K562 (cell line): ENCODE data around the gene SOX6. TPM values are rescaled to one million over a fixed set of nuclear protein-coding genes. Genes with fewer than 3 reads are reported as not detected.

ENCODE experiments used
- C11orf30 ChIP-seq: fragments of 450-650 bp; IDR thresholded peaks from 2 replicates; pipeline ENCODE4 v1.6.1; 2016; ENCODE audit warnings: low read depth, mild to moderate bottlenecking
- EGR1 ChIP-seq: fragments of 450-650 bp; conservative IDR thresholded peaks from 2 replicates; pipeline ENCODE4 v1.6.1; 2017; ENCODE audit warnings: mild to moderate bottlenecking
- FUS ChIP-seq: fragments of 200-400 bp; formaldehyde crosslinking; optimal IDR thresholded peaks from 2 replicates; pipeline ENCODE3; 2017; ENCODE audit warnings: low read depth, low read length
- KAT7 ChIP-seq: sonication (generic); formaldehyde crosslinking; IDR thresholded peaks from 2 replicates; pipeline ENCODE4 v1.8.0; 2022; ENCODE audit warnings: missing genetic modification reagents, mild to moderate bottlenecking, borderline replicate concordance
- MXI1 ChIP-seq: IDR thresholded peaks from 2 replicates; pipeline ENCODE4 v1.6.1; 2011; ENCODE audit warnings: low read depth, mild to moderate bottlenecking, improper control_type of control experiment, low read length
- SMARCC2 ChIP-seq: fragments of 450-650 bp; IDR thresholded peaks from 2 replicates; pipeline ENCODE4 v1.6.1; 2017; ENCODE audit warnings: antibody characterized with exemption, moderate library complexity, mild to moderate bottlenecking, low read depth
- THRAP3 ChIP-seq: fragments of 450-650 bp; IDR thresholded peaks from 2 replicates; pipeline ENCODE4 v1.6.1; 2016; ENCODE audit warnings: mild to moderate bottlenecking, inconsistent platforms, borderline replicate concordance
- ZNF316 ChIP-seq: fragments of 450-650 bp; IDR thresholded peaks from 2 replicates; pipeline ENCODE4 v1.6.1; 2016
- polyA plus RNA-seq, 8 experiments: library from polyadenylated mRNA; depleted of rRNA in 4 of 8; stranded (reverse) in 5 of 8; unstranded in 3 of 8; fragments of >200 nt; fragmentation: Nextera tagmentation in 2 of 8; fragmentation: Illumina TruSeq in 1 of 8; extraction: Ambion mirVana in 2 of 8; extraction: Trizol in 1 of 8; gene quantifications; 2 replicates each; pipeline versions ENCODE4 v1.2.1 to v1.2.3, GENCODE V29; 2011 to 2014; ENCODE audit warnings: inconsistent platforms in 1 of 8, missing spikeins in 1 of 8
- total RNA-seq, 7 experiments: library from RNA; depleted of rRNA in 6 of 7; stranded (reverse); fragments of >200 nt in 6 of 7; fragmentation: Illumina TruSeq in 2 of 7; extraction: Trizol in 2 of 7; gene quantifications; 2 replicates each; pipeline versions ENCODE4 v1.2.1 to v1.2.3, GENCODE V29; 2011 to 2021; ENCODE audit warnings: low replicate concordance in 1 of 7
- TF ChIP-seq, protein P1 (sequence below): fragments of 450-650 bp; IDR thresholded peaks from 2 replicates; pipeline ENCODE4 v1.6.1; 2018; ENCODE audit warnings: mild to moderate bottlenecking, low read depth; ENCODE audit not compliant: partially characterized antibody
- TF ChIP-seq, protein P2 (sequence below): fragments of 200-800 bp; sonication (Bioruptor generic); IDR thresholded peaks from 2 replicates; pipeline ENCODE4 v1.6.1; 2017; ENCODE audit warnings: missing genetic modification characterization, missing compliant biosample characterization

Gene SOX6
- total and polyA plus RNA-seq, 9 of the 15 experiments (the other 6 are each of a cell fraction or from before 2014, with no cell fraction given), result 0.89 to 8.7 (median 5.7) TPM

DNA sequence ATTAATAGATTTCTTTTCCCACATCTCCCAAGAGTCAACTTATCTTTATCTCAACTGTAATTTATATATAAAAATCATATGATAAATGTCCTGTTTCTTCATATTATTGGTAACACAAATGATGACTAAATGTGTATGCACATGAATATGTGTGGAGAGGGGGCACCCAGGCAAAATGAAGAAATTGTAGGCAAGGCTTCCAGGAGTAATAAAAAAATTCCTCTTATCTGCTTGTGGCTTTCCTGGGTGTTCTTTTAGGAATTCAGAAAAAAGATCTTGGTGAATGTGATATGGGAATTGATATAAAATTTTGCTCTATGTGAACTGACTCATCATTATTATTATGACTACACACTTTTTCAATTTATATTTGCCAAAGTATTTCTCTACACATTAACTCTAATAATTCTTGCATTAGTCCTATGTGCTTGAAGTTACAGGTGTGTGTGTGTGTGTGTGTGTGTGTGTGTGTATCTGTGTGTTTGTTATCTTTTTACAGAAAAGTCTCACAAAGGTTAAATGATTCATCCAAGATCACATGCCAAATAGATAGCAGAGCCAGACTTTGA, 197.8 kb downstream of the SOX6 start (continued):
- TF ChIP-seq, protein P1, sequence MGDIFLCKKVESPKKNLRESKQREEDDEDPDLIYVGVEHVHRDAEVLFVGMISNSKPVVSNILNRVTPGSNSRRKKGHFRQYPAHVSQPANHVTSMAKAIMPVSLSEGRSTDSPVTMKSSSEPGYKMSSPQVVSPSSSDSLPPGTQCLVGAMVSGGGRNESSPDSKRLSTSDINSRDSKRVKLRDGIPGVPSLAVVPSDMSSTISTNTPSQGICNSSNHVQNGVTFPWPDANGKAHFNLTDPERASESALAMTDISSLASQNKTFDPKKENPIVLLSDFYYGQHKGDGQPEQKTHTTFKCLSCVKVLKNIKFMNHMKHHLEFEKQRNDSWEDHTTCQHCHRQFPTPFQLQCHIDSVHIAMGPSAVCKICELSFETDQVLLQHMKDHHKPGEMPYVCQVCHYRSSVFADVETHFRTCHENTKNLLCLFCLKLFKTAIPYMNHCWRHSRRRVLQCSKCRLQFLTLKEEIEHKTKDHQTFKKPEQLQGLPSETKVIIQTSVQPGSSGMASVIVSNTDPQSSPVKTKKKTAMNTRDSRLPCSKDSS, result no peak
- no peak for TF ChIP-seq THRAP3
- TF ChIP-seq C11orf30, result 0 out of 2 replicates have a peak, but pooled peaks have one; percentile 12
- no peak for TF ChIP-seq MXI1
- no peak for TF ChIP-seq KAT7 (CRISPR knock-in tag)
- no peak for TF ChIP-seq EGR1
- TF ChIP-seq SMARCC2, result no peak
- TF ChIP-seq FUS, result no peak
- peak; percentile 33; the same call in 1 of the 2 replicates for TF ChIP-seq ZNF316
- TF ChIP-seq, protein P2, sequence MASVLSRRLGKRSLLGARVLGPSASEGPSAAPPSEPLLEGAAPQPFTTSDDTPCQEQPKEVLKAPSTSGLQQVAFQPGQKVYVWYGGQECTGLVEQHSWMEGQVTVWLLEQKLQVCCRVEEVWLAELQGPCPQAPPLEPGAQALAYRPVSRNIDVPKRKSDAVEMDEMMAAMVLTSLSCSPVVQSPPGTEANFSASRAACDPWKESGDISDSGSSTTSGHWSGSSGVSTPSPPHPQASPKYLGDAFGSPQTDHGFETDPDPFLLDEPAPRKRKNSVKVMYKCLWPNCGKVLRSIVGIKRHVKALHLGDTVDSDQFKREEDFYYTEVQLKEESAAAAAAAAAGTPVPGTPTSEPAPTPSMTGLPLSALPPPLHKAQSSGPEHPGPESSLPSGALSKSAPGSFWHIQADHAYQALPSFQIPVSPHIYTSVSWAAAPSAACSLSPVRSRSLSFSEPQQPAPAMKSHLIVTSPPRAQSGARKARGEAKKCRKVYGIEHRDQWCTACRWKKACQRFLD (CRISPR knock-in tag), result no peak
